Ammon's horn (tissue), 1 donor: ENCODE measurements around the gene NME9.

Experiments
- DNase-seq: peaks from one replicate; pipeline ENCODE4 v3.0.0-alpha.2; 2016; ENCODE audit warnings: low spot score

NME9 gene

GRCh38 chr3:138332472-138333073, 2.9 kb upstream of the NME9 start:
- DNase-seq, result peak; percentile 52

- DNase-seq, result peak; percentile 56
Observed at GRCh38 chr3:138331143-138331894, 1.7 kb upstream of the NME9 start.

GRCh38 chr3:138329984-138330293, 288 bp upstream of the NME9 start:
- no peak for DNase-seq

DNA sequence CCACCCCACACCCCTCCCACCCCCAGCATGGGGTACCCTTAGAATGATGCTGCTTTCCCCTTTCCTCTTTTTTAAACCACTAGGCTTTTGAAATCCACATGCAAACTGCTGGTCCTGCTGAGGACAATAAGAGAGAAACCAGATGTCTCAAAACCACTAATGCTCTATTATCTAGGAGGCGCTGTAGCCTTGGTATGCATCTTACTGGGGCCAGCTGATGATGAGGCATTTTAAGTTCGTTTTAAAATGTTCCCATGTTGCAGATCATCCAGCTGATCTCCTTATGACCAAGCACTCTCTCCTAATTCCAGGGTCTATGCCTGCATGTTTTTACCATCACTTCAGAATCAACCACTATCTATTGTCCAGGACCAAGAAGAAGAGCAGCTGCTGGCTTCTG, 1.3 kb downstream of the NME9 start:
- no peak for DNase-seq

GRCh38 chr3:138327831-138328230, 1.8 kb downstream of the NME9 start:
- DNase-seq, result no peak

- DNase-seq, result no peak
Observed at GRCh38 chr3:138326866-138327595, 2.6 kb downstream of the NME9 start.

- no peak for DNase-seq
Observed at GRCh38 chr3:138325990-138326389, 3.7 kb downstream of the NME9 start.

DNA sequence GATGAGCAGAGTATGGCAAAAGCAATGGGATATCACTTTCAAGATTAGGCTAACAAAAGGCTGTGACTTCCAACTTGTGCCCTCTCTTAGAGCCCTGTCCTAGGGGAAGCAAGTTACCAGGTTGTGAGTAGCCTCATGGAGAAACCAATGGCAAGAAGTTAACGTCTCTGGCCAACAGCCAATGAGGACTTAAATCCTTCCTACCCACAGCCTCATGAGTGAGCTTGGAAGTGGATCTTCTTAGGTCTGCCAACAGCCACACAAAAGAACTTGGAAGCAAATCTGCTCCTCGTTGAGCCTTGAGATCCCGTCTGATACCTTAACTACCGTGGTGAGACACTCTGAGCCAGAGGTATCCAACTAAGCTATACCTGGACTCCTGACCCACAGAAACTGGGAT, 5.7 kb downstream of the NME9 start:
- DNase-seq, result no peak

DNA sequence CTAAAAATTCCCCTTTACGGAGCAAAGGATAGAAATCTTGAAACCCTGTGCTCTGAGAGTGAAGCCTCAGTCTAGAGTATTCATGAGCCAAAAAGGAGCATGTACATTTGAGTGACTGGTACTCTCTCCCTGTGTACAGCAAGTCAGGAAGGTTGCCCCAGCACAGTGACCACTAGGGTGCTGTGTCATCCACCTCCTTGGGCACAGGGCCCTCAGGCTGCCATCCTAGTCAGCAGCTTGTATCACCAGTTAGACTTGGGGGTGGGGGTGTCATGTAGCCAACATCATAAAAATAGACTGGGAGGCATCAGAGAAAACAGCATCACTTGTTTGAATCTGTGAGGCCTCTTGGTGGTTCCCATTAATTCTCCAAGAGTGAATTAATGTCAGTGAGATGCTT, 12.0 kb downstream of the NME9 start:
- no peak for DNase-seq

DNA sequence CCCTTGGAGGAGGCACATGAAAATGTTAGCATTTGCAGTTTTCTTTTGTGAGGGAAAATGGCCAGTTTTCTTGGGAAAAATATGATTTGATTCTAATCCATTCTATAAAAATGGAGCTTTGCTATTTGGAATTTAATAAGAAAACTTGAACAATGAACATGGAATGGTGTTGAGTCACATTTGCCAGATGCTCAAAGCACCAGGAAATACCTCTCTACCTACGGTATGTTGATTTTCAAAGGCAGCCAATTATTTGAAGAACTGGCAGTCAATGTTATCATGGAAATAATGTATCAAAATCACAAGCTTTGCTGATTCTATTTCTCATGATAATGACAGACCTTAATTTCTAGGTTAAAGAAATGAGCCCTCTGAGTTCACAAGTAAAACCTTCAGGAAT, 14.9 kb downstream of the NME9 start:
- no peak for DNase-seq

- DNase-seq, result no peak
Observed at GRCh38 chr3:138310494-138310893, 19.2 kb downstream of the NME9 start.

- DNase-seq, result no peak
Observed at GRCh38 chr3:138308783-138309182, 20.9 kb downstream of the NME9 start.

DNA sequence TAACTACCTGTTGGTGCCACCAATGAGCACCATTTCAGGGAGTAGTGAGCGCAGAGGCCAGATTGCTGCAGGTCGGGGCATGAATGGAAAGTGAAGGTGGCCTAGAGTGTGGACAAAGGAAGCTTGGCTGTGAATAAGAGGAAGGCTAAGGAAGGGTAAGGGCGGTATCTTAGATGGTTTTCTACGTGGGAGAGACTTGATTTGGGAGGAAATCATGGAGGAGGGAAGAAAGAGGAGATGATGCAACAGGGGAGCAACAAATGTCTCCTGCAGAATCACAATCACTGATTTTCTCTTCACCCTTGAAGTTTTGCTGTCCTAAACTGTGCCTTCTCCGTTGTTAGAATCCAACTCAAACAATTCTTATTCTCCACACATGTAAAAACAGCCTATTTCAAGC, 21.8 kb downstream of the NME9 start:
- DNase-seq, result no peak

GRCh38 chr3:138303474-138303873, 26.2 kb downstream of the NME9 start:
- peak; percentile 57 for DNase-seq

DNA sequence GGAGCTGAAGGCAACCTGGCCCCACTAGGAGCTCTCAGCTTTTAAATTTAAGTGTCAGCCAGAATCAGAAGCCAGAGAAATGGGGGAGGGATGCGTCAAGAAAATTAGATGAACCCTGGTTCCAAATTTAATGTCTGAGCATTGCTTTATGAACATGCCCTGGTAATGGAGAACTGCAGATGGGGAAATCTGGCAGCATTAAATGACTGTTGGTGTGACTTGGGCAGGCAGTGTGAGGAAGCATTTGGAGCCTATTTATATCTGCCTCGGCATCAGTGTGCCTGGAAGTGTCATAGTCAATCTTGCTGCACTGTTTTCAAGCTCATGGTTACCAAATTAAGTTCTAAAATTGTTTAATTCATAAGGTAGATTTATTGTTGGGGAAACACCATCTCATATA, 29.0 kb downstream of the NME9 start:
- peak; percentile 69 for DNase-seq

- no peak for DNase-seq
Observed at GRCh38 chr3:138297876-138298275, 31.8 kb downstream of the NME9 start.

DNA sequence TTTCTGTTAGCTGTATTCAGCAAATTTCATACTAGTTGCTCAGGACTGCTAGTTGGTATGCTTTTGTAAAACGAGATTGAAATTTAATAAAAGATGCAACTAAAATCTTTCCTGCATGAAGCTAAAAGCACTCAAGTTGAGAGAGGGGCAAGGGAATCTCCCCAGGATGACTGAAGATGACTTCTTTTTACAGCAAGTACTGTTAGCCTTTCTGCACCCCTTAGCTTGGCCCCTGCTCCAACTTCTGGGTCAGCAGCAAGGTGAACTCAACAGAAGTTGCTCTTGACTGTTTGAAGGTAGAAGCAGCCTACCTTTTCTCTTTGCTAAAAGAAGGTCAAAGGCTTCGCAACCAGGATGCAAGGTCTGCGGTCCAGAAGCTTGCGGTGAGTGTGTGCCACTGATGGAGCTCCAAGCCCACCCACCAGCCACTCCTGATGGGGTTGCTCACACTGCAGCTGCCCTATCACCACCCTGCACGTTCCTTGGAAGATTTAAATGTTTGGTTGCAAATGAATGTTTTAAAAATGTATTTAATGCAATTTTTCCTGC, 32.5 kb downstream of the NME9 start:
- DNase-seq, result no peak

- DNase-seq, result no peak
Observed at GRCh38 chr3:138296639-138297038, 33.0 kb downstream of the NME9 start.

DNA sequence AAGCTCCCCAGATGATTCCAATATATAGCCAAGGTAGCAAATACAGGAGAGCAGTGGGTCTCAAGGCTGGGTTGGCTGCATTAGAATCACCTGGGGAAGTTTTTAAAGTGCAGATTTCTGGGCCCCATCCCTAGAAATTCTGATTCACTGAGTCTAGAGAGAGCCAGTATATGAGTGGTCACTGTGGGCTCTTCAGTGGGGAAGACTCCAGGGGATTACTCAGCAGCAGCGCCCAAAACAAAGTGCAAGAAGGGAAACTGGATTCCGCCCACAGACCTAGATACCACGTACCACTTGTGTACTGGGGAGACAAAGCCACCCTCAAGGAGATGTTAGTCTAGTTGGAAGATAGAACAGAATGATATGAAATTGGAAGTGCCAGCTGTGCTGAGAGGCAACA, 40.0 kb downstream of the NME9 start:
- no peak for DNase-seq

DNA sequence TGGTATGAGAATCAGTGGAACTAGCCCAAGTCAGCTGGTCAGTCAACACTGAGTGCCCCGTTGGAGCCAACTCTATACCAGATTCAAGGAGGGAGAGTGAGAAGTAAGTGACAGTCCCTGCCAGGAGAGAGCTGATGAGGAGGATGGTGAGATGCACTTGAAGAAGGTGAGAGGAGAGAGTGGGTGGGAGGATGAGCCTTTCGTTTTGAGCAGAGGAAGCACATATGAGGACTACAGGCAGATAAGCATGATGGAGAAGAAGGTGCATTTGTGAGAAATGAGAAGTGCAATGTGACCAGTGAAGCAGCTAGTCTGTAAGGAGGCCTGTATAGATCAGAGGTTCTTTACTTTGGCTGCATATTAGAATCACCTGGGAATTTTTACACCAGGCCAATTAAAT, 40.4 kb downstream of the NME9 start:
- DNase-seq, result no peak

GRCh38 chr3:138284957-138285477, 44.6 kb downstream of the NME9 start:
- no peak for DNase-seq

DNA sequence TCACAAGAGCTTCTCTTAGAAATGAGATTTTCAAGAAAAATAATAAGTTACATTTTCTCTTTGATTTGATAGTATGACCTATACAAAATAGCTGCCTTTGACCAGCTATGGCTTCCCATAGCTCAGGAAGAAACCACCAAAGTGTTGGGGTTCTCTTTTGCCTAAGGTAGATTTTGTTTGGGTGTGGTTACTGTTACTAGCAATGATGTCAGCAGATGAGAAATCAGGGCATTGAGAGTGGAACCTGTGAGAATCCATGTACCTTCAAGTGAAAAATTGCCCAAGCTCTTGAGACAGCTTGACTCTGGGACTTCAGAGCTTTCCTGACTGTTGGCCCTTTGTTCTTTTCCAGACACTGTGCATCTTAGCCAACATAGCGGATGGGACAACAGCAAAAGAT, 45.6 kb downstream of the NME9 start:
- DNase-seq, result no peak

GRCh38 chr3:138282836-138283235, 46.8 kb downstream of the NME9 start:
- no peak for DNase-seq
